ENCODE results near the gene SRPK2.
"Not testable (repeated sequence)": the region's sequence is repeated elsewhere in the genome, so short reads cannot be mapped to it uniquely, and the experiment has no call there.

SRPK2 gene

GRCh38 chr7:105199386-105199785, 189.3 kb downstream of the SRPK2 start:
- Mint-ChIP-seq H3K9me3 (no peaks in the 10 kb centered on the region), H3K27me3 (no peaks in the 10 kb centered on the region), H3K4me1 (peaks cover 14% of the 10 kb centered on the region), H3K36me3 (peaks cover 47% of the 10 kb centered on the region), H3K4me3 (no peak overlapping the region), H3K27ac (no peak overlapping the region)
- ATAC-seq = no peak

GRCh38 chr7:105198223-105198622, 190.5 kb downstream of the SRPK2 start:
- peaks cover 45% of the 10 kb centered on the region for H3K36me3 Mint-ChIP-seq
- no peaks in the 10 kb centered on the region for H3K27me3 Mint-ChIP-seq
- peaks cover 20% of the 10 kb centered on the region for H3K4me1 Mint-ChIP-seq
- H3K9me3 Mint-ChIP-seq = no peaks in the 10 kb centered on the region
- ATAC-seq = no peak
- no peak overlapping the region for H3K27ac Mint-ChIP-seq
- H3K4me3 Mint-ChIP-seq = no peak overlapping the region

DNA sequence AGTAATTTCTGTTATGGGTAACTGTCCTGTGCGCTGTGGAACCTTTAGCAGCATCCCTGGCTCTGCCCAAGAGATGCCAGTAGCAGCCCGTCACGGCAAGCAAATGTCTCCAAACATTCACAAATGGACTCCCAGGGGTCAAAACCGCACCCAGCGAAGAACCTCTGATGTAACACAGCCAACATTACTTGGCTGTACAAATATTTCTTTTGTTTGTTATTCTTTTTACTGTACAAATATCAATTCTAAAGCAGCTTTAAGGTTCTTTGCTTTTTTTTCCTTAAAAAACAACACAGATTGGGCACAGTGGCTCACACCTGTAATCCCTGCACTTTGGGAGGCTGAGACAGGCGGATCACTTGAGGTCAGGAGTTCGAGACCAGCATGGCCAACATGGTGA, 192.2 kb downstream of the SRPK2 start:
- H3K9me3 Mint-ChIP-seq = no peaks in the 10 kb centered on the region
- peaks cover 38% of the 10 kb centered on the region for H3K4me1 Mint-ChIP-seq

DNA sequence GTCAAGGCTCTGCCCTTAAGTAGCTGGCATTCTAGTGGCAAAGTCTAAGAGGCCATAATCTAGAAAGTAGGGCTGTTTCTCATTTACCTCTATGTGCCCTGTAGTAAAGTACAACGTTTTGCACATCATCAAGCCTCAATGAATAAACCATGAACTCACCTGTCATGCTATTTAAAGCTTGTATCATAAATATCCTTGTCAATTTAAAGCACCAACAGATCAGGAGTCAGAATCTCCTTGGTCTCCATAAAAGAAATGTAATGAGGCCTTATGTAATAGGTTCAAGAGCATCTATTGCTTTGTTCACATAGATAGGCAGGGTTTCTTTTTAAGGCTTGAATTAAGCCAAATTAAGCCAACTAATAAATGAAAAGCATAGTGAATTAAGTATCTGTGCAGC, 192.8 kb downstream of the SRPK2 start:
- no peak for ATAC-seq
- H3K36me3 Mint-ChIP-seq = peaks cover 36% of the 10 kb centered on the region

More for the DNA sequence above, 192.2 kb downstream of the SRPK2 start:
- ATAC-seq = no peak
- Mint-ChIP-seq H3K27me3 (no peaks in the 10 kb centered on the region), H3K27ac (no peak overlapping the region), H3K4me3 (no peak overlapping the region), H3K36me3 (peaks cover 41% of the 10 kb centered on the region)

GRCh38 chr7:105194959-105195358, 193.8 kb downstream of the SRPK2 start:
- Mint-ChIP-seq H3K4me1 (peaks cover 38% of the 10 kb centered on the region), H3K36me3 (peaks cover 26% of the 10 kb centered on the region)
- H3K27ac Mint-ChIP-seq, H3K9me3 Mint-ChIP-seq, H3K27me3 Mint-ChIP-seq, H3K4me3 Mint-ChIP-seq, ATAC-seq: not testable (repeated sequence)

More for the DNA sequence above, 192.8 kb downstream of the SRPK2 start:
- no peaks in the 10 kb centered on the region for H3K27me3 Mint-ChIP-seq
- no peaks in the 10 kb centered on the region for H3K9me3 Mint-ChIP-seq
- peak overlapping the region; percentile 27 for H3K27ac Mint-ChIP-seq
- H3K4me3 Mint-ChIP-seq = no peak overlapping the region
- peaks cover 41% of the 10 kb centered on the region for H3K4me1 Mint-ChIP-seq

DNA sequence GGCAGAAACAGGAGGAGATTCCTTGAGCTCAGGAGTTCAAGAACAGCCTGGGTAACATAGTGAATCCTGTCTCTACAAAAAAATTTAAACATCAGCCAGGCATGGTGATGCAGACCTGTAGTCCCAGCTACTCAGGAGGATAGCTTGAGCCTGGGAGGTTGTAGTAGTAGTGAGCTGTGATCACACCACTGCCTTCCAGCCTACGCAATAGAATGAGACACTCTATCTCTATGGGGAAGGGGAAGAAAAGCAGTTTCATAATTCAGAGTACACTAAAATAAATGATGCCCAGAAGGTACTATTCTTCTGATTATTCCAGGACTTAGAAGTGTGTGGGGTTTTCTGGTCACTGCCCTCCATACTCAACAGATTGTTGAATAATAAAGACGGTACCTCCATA, 197.4 kb downstream of the SRPK2 start:
- Mint-ChIP-seq H3K4me3 (no peak overlapping the region), H3K27me3 (no peaks in the 10 kb centered on the region), H3K36me3 (peaks cover 34% of the 10 kb centered on the region), H3K9me3 (no peaks in the 10 kb centered on the region), H3K4me1 (peaks cover 65% of the 10 kb centered on the region), H3K27ac (no peak overlapping the region)
- no peak for ATAC-seq

DNA sequence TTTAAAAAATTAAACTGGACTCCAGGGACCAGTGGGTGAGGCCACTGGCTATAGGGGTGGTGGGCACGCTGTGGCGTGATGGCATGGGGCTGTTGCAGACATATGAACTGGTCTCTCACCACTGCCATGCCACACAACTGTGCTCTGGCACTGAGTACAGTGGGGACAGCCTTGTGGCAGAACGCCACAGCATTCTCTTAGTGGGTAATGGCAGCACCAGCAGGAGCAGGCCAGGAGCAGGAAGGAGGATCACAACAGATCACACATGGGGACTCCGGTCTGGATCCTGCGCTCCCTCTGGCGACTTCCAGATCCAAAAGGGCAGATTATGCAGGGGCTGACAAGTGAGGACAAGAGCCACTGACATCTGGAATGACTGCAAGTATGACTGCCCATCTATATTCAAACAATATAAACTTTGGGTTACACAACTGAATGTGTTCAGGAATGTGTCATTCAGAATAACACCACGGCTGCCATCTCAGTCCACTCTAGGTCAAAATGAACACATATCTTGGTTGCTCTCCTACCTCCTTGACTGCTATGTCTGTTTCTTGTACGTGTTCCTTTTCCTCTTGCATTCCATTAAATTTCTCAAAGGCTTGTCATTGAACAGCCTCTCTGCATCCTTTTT, 198.7 kb downstream of the SRPK2 start:
- H3K4me3 Mint-ChIP-seq = no peak overlapping the region
- H3K4me1 Mint-ChIP-seq = peaks cover 57% of the 10 kb centered on the region
- no peaks in the 10 kb centered on the region for H3K9me3 Mint-ChIP-seq
- no peak overlapping the region for H3K27ac Mint-ChIP-seq
- H3K27me3 Mint-ChIP-seq = no peaks in the 10 kb centered on the region
- peaks cover 27% of the 10 kb centered on the region for H3K36me3 Mint-ChIP-seq
- ATAC-seq = no peak

- H3K27ac Mint-ChIP-seq = no peak overlapping the region
- H3K36me3 Mint-ChIP-seq = peaks cover 25% of the 10 kb centered on the region
- H3K27me3 Mint-ChIP-seq = no peaks in the 10 kb centered on the region
- no peaks in the 10 kb centered on the region for H3K9me3 Mint-ChIP-seq
- no peak overlapping the region for H3K4me3 Mint-ChIP-seq
- no peak for ATAC-seq
- H3K4me1 Mint-ChIP-seq = peaks cover 51% of the 10 kb centered on the region
These were observed 200.5 kb downstream of the SRPK2 start for GRCh38 chr7:105188201-105188600.

- no peaks in the 10 kb centered on the region for H3K27me3 Mint-ChIP-seq
- no peak for ATAC-seq
- peak overlapping the region; percentile 11 for H3K4me3 Mint-ChIP-seq
- H3K27ac Mint-ChIP-seq = no peak overlapping the region
- peaks cover 18% of the 10 kb centered on the region for H3K36me3 Mint-ChIP-seq
- H3K4me1 Mint-ChIP-seq = peaks cover 44% of the 10 kb centered on the region
- no peaks in the 10 kb centered on the region for H3K9me3 Mint-ChIP-seq
These were observed 201.2 kb downstream of the SRPK2 start for GRCh38 chr7:105187302-105188169.

- no peak overlapping the region for H3K4me3 Mint-ChIP-seq
- ATAC-seq = no peak
- H3K36me3 Mint-ChIP-seq = peaks cover 32% of the 10 kb centered on the region
- H3K9me3 Mint-ChIP-seq = peaks cover 3% of the 10 kb centered on the region
- no peaks in the 10 kb centered on the region for H3K27me3 Mint-ChIP-seq
- H3K4me1 Mint-ChIP-seq = peaks cover 39% of the 10 kb centered on the region
- H3K27ac Mint-ChIP-seq = no peak overlapping the region
These were observed 203.3 kb downstream of the SRPK2 start for GRCh38 chr7:105185290-105186010.

- Mint-ChIP-seq H3K4me1 (peaks cover 11% of the 10 kb centered on the region), H3K27ac (no peak overlapping the region)
- no peak for ATAC-seq
These were observed 208.7 kb downstream of the SRPK2 start for GRCh38 chr7:105180002-105180401.

GRCh38 chr7:105178928-105179541, 209.7 kb downstream of the SRPK2 start:
- Mint-ChIP-seq H3K9me3 (peaks cover 7% of the 10 kb centered on the region), H3K4me1 (peaks cover 18% of the 10 kb centered on the region), H3K36me3 (peaks cover 22% of the 10 kb centered on the region), H3K27ac (no peak overlapping the region), H3K4me3 (no peak overlapping the region), H3K27me3 (no peaks in the 10 kb centered on the region)
- ATAC-seq = no peak

More at GRCh38 chr7:105180002-105180401, 208.7 kb downstream of the SRPK2 start:
- Mint-ChIP-seq H3K9me3 (peaks cover 7% of the 10 kb centered on the region), H3K36me3 (peaks cover 22% of the 10 kb centered on the region), H3K4me3 (no peak overlapping the region), H3K27me3 (no peaks in the 10 kb centered on the region)

GRCh38 chr7:105178177-105178576, 210.5 kb downstream of the SRPK2 start:
- Mint-ChIP-seq H3K9me3 (peaks cover 7% of the 10 kb centered on the region), H3K4me1 (peaks cover 22% of the 10 kb centered on the region), H3K36me3 (peaks cover 22% of the 10 kb centered on the region), H3K27me3 (no peaks in the 10 kb centered on the region), H3K27ac (no peak overlapping the region), H3K4me3 (no peak overlapping the region)
- no peak for ATAC-seq

DNA sequence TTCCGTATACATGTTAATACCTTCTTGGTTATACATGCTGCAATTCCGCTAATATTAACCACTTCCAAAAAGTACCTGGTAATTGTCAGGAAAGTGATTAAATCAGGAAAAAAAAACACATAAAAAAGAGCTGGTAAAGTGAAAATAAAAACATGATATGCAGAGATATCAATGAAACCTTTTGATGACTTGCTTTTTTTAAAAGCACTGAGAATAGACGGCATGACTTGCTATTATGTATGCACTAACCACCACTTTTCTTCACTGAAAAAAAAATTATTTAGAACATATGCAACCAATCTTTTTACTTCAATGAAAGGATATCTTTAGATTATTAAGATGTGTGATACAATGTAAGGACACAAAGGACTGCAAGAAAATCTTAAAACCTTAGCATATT, 211.7 kb downstream of the SRPK2 start:
- Mint-ChIP-seq H3K27me3 (no peaks in the 10 kb centered on the region), H3K4me1 (peaks cover 24% of the 10 kb centered on the region), H3K36me3 (peaks cover 22% of the 10 kb centered on the region), H3K9me3 (peaks cover 7% of the 10 kb centered on the region), H3K27ac (no peak overlapping the region), H3K4me3 (no peak overlapping the region)
- no peak for ATAC-seq

DNA sequence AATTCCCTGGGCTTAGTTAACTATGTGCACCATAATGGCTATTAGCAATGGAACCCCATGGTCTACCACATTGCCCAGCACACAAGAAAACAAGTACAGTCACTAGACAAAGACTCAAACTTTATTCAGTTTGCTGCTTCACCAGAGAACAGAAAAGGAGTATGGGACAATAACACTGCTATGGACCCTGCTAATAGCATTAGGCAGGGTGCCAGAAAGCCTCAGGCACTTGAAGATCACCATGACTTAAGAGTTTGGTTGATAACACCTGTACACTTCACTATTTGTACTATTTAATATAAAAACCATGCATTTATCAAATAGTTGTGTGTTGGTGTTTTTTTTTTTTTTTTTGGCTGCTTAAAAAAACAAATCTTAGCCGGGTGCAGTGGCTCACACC, 215.1 kb downstream of the SRPK2 start:
- H3K9me3 Mint-ChIP-seq = no peaks in the 10 kb centered on the region
- no peak for ATAC-seq
- peaks cover 6% of the 10 kb centered on the region for H3K36me3 Mint-ChIP-seq
- H3K4me3 Mint-ChIP-seq = no peak overlapping the region
- H3K27ac Mint-ChIP-seq = no peak overlapping the region
- peaks cover 25% of the 10 kb centered on the region for H3K4me1 Mint-ChIP-seq
- no peaks in the 10 kb centered on the region for H3K27me3 Mint-ChIP-seq

Data from stimulated activated memory B cell treated with anti-CD40 and anti-IgM and Interleukin-4, amounts not matched to agents 10 μg/mL and 1 μg/mL and 100 μg/mL, for 72 hours (primary cell).